Activated CD4-positive, CD25-positive, alpha-beta regulatory T cell treated with anti-CD3 and anti-CD28 coated beads, Interleukin-2, amount 50 U/mL, for 72 hours (primary cell): ENCODE results near the gene POU2F3.
"Not testable (repeated sequence)": the region's sequence is repeated elsewhere in the genome, so short reads cannot be mapped to it uniquely, and the experiment has no call there.

Source experiments
- DNase-seq: peaks from one replicate; pipeline ENCODE4 v3.0.0; 2021

The POU2F3 gene

GRCh38 chr11:120228794-120229384, 11.1 kb upstream of the POU2F3 start:
- no peak for DNase-seq

- no peak for DNase-seq
Observed at GRCh38 chr11:120229451-120230424, 10.2 kb upstream of the POU2F3 start.

- no peak for DNase-seq
Observed at GRCh38 chr11:120230433-120231071, 9.4 kb upstream of the POU2F3 start.

- no peak for DNase-seq
Observed at GRCh38 chr11:120231963-120232362, 8.0 kb upstream of the POU2F3 start.

- DNase-seq = no peak
Observed at GRCh38 chr11:120233207-120233803, 6.6 kb upstream of the POU2F3 start.

- peak; percentile 64 for DNase-seq
Observed at GRCh38 chr11:120235024-120235628, 4.8 kb upstream of the POU2F3 start.

- DNase-seq = no peak
Observed at GRCh38 chr11:120236169-120237107, 3.5 kb upstream of the POU2F3 start.

- DNase-seq = no peak
Observed at GRCh38 chr11:120238968-120239620, 846 bp upstream of the POU2F3 start.

- DNase-seq = no peak
Observed at GRCh38 chr11:120240866-120241265, 926 bp downstream of the POU2F3 start.

GRCh38 chr11:120241277-120241676, 1.3 kb downstream of the POU2F3 start:
- DNase-seq = no peak

- no peak for DNase-seq
Observed at GRCh38 chr11:120243221-120243620, 3.3 kb downstream of the POU2F3 start.

GRCh38 chr11:120244476-120245365, 4.8 kb downstream of the POU2F3 start:
- no peak for DNase-seq

- no peak for DNase-seq
Observed at GRCh38 chr11:120245434-120245833, 5.5 kb downstream of the POU2F3 start.

GRCh38 chr11:120248551-120249278, 8.8 kb downstream of the POU2F3 start:
- DNase-seq = no peak

GRCh38 chr11:120249279-120250262, 9.6 kb downstream of the POU2F3 start:
- no peak for DNase-seq

GRCh38 chr11:120253377-120253776, 13.4 kb downstream of the POU2F3 start:
- DNase-seq = not testable (repeated sequence)

- no peak for DNase-seq
Observed at GRCh38 chr11:120254788-120255518, 15.0 kb downstream of the POU2F3 start.
